GM18870 (cell line): Measurements from ENCODE around the gene ULK4.
A peak's percentile ranks its signal among the peaks of the same experiment; 100 is the strongest.
"Not testable (repeated sequence)": the region's sequence is repeated elsewhere in the genome, so short reads cannot be mapped to it uniquely, and the experiment has no call there.

Experiments used
- ATAC-seq: cut with Tn5 transposase; IDR thresholded peaks from one replicate; pipeline ENCODE4 v1.9.1; 2021; ENCODE audit warnings: moderate library complexity; ENCODE audit not compliant: unreplicated experiment

ULK4 gene

GRCh38 chr3:41874022-41874421 lies 87.9 kb downstream of the ULK4 start:
- no peak for ATAC-seq

GRCh38 chr3:41872157-41872556 lies 89.7 kb downstream of the ULK4 start:
- no peak for ATAC-seq

GRCh38 chr3:41867533-41867932 lies 94.4 kb downstream of the ULK4 start:
- ATAC-seq = no peak

- ATAC-seq = no peak
These were observed 95.6 kb downstream of the ULK4 start for GRCh38 chr3:41866298-41866697.

DNA sequence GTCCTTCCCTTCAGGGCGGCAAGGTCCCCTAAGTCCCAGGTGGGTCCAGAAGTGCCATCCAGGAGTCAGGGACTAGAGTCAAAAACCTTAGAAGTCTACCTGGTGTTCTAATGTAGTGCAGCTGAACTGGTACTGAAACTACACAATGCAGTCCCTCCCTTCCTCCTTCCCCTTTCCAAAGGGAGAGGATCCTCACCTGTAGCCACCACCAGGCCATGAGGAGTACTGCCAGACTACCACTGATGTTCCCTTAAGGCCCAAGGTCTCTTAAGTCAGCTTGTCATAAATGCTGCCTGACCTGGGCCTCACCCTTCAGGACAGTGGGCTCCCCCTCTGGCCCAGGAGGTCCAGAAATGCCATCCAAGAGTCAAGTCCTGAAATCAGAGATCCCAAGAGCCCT lies 98.9 kb downstream of the ULK4 start:
- no peak for ATAC-seq

- ATAC-seq = not testable (repeated sequence)
These were observed 101.4 kb downstream of the ULK4 start for GRCh38 chr3:41860489-41860888.

DNA sequence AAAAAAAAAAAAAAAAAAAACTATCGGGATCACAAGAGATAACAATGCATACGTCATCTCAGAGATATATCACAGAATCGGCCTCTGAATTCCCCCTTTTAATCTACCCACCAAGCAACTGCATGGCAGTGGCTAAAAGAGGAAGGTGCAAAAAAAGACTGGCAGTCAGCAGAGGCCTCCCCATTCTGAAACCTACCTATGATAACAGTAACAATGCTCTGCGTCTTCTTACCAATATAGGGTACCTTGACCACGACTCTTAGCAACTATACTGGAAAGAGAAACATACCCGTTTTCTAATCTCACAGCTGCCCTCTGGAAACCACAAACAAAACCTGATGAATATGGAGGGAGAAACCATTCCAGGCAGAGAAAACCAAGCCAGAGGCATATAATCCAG lies 106.9 kb downstream of the ULK4 start:
- no peak for ATAC-seq

GRCh38 chr3:41853540-41854196 lies 108.2 kb downstream of the ULK4 start:
- no peak for ATAC-seq

DNA sequence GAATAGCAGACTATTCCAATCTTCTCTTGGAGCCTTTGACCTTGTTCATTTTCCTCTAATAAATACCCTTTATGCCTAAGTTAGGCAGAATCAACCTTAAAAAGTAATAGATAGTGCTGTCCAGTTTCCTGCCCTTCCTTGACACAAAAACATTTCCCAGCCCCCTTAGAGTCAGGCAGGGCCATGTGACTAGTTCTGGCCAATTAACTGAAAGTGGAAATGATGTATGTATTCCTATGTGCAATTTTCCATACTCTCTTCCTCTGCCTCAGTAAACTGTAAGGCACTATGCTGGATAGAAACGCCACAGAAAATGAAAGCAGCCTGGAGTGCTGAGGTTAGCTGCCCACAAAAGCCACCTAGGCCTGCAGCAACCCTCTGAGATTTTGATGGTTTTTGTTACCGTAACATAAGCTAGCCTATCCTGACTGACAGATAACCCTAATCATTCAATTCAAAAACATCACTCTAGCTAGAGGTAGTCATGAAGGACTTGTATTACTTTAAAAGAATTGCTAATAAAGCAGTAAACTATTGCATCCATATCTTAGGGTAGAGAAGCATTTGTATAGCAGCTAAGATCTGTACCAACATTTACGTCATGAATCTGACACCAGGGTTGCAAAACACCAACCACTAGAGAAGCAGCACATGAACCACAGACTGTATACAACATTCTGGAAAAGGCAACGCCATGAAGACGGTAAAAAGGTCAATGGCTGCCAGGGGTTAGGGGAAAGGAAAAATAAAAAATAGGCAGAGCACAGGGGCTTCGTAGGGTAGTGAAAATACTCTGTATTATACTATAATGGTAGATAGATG lies 112.9 kb downstream of the ULK4 start:
- ATAC-seq = no peak

DNA sequence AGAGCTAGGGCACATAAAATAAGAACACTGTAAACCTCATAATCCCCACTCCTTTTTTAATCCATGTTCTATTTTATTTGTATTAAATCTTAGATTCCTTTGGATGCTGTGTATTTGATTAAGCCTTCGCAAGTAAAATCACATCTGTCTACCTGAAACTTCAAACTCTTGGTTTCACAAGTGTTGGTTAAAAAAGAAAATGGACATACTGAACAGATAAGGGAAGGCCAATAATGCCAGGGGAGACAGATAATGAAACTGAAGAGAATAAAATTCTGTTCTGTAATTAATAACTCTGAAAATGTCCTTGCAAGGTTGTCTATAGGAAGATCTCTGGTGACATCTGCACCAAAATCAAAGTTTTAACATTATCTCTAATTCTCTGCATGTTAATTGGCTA lies 114.2 kb downstream of the ULK4 start:
- ATAC-seq = peak; percentile 45

GRCh38 chr3:41846850-41847249 lies 115.1 kb downstream of the ULK4 start:
- ATAC-seq = no peak

DNA sequence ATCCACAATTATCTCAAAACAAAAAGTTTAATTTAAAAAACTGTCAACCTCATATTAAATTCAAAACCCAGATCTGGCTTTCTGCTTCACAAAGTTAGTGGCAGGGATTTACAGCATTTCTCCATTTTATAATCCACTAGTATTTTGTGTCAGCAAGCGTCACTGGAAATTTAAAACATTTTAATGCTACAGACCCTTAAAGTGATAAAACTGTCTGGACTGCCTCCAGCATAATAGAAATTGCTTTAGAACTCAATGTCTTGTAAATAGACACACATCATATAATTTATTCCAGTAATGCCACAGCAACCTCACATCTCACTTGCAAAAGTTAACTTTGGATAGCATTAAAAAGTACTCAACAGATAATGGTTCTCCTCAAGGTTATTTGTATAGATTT lies 116.1 kb downstream of the ULK4 start:
- ATAC-seq = no peak

DNA sequence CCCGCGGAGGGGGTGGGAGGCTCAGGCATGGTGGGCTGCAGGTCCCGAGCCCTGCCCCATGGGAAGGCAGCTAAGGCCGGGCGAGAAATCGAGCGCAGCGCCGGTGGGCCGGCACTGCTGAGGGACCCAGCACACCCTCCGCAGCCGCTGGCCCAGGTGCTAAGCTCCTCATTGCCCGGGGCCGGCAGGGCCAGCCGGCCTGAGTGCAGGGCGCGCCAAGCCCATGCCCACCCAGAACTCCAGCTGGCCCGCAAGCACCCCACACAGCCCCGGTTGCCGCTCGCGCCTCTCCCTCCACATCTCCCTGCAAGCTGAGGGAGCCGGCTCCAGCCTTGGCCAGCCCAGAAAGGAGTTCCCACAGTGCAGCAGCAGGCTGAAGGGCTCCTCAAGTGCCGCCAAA lies 117.6 kb downstream of the ULK4 start:
- not testable (repeated sequence) for ATAC-seq

- ATAC-seq = not testable (repeated sequence)
These were observed 120.8 kb downstream of the ULK4 start for GRCh38 chr3:41840936-41841668.

- no peak for ATAC-seq
These were observed 125.4 kb downstream of the ULK4 start for GRCh38 chr3:41836360-41837134.

DNA sequence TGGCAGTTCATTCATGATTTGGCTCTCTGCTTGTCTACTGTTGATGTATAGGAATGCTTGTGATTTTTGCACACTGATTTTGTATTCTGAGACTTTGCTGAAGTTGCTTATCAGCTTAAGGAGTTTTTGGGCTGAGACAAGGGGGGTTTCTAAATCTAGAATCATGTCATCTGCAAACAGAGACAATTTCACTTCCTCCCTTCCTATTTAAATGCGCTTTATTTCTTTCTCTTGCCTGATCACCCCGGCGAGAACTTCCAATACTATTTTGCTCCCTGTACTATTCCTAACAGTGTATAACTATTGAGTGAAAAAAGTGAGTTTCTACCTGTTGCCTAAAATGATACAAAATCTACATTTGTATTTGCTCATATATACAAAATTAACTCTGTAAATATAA lies 128.3 kb downstream of the ULK4 start:
- no peak for ATAC-seq

DNA sequence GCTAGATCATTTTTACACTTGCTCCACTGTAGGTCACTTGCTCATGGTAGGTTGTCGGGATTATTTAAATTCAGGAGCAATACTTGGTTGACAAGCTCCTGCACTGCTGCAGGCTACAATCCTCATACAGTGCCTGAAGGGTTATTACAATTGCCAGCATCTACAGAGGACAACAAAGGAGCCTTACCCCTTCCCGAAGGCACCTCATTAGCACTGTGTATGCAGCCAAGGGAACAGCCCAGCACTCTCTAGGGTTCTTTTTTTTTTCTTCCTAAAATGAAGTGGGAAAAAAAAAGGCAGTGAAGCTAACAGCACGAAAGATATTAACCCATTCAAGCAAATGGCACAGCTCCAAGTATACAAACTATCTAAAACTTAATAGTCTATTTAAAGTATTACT lies 142.7 kb downstream of the ULK4 start:
- no peak for ATAC-seq

GRCh38 chr3:41808618-41809017 lies 153.3 kb downstream of the ULK4 start:
- ATAC-seq = no peak

- no peak for ATAC-seq
These were observed 153.8 kb downstream of the ULK4 start for GRCh38 chr3:41808152-41808551.

DNA sequence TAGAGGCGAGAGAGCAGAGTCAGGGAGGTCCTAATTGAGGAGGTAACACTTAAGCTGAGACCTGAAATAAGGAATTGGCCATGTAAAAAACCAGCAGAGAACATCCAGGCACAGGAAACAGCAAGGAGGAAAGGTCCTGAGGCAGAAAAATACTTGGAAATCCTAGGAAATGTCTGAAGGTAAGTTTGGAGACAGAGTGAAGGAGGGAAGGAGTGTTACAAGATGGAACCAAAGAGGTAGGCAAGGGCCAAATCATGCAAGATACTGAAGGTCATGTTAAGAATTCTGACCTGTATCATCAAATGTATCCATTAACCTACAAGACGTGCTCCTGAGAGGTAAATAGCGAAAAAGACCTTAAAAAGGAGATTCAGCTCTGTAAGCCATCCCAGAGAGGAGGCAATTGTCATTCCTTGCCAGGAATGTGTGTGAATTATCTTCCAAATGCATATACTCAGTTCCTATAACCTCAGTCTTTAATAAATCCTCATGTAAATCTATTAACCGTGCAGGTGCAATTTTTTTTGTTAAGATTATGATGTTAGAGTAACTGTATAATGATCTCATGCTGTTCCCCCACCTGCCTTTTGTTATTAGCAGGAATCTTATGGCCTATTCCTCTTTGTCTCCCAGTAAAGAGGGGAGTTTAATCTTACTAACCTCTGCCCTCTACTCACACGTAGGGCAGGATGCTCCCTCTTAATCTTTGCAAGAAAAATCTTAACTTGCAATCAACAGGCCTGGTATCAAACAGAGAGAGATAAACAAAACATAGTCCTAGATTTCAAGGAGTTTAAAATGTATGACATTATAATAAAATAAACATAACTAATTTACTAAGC lies 166.9 kb downstream of the ULK4 start:
- ATAC-seq = no peak
